Gastrocnemius medialis (tissue), 4 donors: Measurements from ENCODE around the gene SNAP47.

Experiments
- CTCF ChIP-seq, 5 experiments: fragments of 450-650 bp in 3 of 5; fragments of 200-600 bp in 2 of 5; sonication (generic) in 2 of 5; IDR thresholded peaks in 4 of 5; conservative IDR thresholded peaks in 1 of 5; 1 replicate in 4 of 5; 2 replicates in 1 of 5; pipeline ENCODE4 v1.5.1; 2016 to 2019; ENCODE audit warnings: antibody characterized with exemption in 5 of 5, mild to moderate bottlenecking in 3 of 5, moderate library complexity in 3 of 5
- POLR2A ChIP-seq, 2 donors: fragments of 450-650 bp; IDR thresholded peaks; one replicate each; pipeline ENCODE4 v1.6.1; 2017; ENCODE audit warnings: antibody characterized with exemption in 2 of 2, mild to moderate bottlenecking in 2 of 2, moderate library complexity in 2 of 2

DNA sequence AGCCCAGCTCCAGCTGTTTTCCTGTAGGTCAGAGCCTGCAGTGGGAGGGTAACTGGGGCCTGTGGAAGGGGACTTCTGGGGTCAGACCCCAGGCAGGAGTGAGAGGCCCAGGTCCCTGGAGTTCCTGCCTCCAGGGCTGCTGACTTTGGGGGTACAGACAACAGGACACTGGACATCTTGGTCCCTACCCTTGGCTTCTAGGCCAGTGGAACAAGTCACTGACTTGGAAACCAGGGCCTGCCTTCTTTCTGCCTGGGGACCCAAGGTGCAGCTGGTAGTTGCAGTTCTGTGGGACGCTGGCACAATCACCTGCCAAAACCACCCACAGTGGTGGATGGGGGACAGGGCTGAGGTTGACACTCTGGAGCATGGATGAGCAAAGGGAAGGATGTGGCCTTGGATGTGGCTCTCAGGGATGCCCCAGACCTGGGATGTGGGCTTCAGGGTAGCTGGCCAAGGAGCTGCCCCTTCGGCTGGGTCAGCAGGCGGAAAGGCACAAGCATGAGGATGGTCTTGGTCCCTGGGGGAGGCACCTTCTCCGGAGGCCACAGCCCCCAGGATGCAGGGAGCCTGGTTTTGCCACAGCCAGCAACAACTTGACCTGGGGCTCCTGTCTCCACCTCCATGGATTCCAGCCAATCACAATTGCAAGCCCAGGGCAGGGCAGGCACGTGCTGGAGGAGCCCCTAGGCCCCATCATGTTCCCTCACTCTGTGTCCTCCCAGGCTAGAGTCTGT lies 5.9 kb upstream of the SNAP47 start:
- TF ChIP-seq POLR2A (IDR thresholded peaks at IDR 0.05): no peak
- no peak for TF ChIP-seq CTCF (IDR thresholded peaks at IDR 0.05 in 4 of 5, conservative IDR thresholded peaks at IDR 0.05 in 1 of 5)
